Stimulated activated CD4-positive, alpha-beta T cell treated with anti-CD3 and anti-CD28 coated beads, TNF-alpha, amount 100 ng/mL, for 24 hours (primary cell): Measurements from ENCODE around the gene ABCA3.
"Not testable (repeated sequence)": the region's sequence is repeated elsewhere in the genome, so short reads cannot be mapped to it uniquely, and the experiment has no call there.

Experiments used
- DNase-seq, 3 experiments: peaks; one replicate each; pipeline ENCODE4 v3.0.0-alpha.2; 2020; ENCODE audit warnings: low read depth in 3 of 3

Gene ABCA3

DNA sequence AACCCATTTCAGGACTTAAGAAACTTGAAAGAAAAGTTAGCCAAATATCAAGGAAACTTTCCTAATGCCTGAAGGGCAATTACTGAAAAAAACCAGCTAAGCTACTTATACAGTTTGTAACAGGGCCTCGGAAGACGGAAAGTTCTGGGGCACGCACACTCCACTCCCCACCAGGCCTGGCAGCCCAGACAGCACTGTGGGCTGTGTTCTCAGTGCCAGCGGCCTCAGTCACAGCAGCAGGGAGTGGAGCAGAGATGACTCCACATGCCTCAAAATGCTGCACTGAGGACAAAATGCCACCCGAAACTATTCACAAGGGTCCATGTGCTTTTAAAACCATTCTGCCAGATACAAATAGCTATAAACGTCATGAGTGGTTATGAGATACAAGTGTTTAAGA is 82.8 kb downstream of the ABCA3 start:
- no peak for DNase-seq

DNA sequence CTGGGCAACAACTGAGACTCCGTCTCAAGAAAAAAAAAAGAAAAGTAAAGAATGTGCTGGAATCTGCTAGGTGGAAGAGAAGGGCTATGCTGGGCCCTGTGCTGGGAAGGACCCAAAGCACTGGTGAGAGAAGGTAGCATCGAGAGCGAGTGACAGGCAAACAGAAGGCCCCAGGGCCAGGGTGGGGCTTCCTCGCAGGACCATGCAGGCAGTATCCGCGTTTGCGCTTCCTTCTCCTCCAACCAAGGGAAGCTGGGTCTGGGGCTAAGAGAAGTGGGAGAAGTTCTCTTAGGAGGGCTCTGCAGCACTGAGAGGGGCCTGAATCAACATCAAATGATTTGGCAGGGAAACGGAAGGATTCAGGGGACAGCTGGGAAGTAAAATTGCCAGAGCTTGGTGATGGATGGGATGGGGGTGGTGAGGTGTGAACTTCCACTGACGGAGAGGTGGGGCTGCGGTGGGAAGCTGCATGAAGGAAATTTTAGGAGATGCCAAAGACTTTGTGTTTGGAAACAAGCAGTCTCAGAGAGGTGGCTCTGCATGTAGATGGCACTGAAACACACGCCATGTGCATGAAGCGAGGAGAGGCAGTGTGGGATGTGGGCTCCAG is 83.9 kb downstream of the ABCA3 start:
- DNase-seq, result no peak

DNA sequence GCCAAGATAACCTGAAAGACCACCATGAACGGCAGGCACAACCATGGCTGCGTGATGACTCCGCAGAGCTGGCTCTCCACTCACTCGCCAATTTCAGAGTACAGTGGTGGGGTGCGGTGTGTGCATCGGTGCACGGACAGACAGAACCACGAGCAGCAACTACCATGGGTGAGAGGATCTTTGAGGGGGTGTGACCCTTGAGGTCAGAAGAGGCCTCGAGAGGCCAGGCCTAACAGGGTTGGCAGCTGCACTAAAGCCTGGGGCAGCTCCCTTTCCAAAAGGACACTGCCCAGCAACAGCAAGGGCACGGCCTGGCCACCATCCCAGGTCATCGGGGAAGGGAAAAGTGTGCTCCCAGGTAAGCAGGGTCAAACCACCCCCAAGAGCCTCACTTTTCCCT is 87.2 kb downstream of the ABCA3 start:
- no peak for DNase-seq

DNA sequence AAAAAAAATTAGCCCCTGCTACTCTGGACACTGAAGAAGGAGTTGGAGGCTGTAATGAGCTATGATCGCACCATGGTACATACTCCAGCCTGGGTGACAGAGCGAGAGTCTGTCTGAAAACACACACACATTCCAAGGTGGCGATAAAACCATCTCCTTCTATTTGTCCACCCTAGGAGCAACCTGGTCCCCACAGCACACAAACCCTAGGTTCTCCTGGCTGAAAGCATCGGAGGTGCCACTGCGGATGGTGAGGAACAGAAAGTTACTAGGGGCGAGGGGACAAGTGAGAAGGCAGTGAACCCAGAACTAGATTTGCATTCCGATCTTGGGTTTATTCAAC is 87.8 kb downstream of the ABCA3 start:
- DNase-seq, result no peak

DNA sequence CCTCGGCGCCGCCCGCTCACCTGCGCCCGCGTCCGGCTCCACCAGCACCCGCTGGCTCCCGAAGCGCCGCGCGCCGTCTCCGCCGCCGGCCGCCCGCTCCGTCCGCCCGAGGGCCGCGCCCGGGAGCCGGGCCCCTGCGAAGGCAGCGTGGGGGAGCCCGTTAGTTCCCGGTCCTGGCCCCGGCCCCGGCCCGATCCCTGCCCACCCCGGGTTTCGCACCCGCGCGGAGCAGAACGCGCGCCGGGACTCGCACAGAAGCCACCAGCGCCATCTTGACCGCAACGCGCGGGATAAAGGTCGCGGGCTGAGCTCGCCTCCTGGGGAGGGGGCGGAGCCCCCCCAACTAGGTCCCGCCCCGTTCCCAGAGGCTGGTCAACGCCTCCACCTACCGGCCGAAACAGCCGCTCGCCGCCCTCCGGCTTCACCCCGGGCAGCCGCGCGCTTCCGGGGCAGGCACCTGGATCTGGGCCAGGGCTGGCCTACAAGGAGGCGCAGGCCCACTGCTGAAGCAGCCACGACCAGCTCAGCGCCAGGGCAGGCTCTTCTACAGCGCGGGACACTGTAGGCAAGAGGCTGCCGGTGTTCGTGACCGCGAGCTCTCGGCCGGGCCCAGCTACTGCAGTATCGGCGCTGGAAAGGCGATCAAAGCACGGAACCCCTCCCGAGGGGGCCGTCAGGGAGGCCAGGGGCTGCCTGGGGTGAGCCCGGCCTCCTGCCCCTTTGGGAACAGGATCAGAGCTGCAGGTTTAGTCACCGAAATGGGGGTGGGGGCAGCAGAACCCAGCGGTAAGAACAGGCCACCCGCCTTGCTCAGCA is 89.0 kb downstream of the ABCA3 start, which contains the start of gene ECI1:
TSS of gene ECI1 (minus strand) at position 292 of the 816 bp plus-strand sequence. CDS start at position 271, 21 bp downstream.
- DNase-seq, result peak; percentile 58 to 88 (median 64)

DNA sequence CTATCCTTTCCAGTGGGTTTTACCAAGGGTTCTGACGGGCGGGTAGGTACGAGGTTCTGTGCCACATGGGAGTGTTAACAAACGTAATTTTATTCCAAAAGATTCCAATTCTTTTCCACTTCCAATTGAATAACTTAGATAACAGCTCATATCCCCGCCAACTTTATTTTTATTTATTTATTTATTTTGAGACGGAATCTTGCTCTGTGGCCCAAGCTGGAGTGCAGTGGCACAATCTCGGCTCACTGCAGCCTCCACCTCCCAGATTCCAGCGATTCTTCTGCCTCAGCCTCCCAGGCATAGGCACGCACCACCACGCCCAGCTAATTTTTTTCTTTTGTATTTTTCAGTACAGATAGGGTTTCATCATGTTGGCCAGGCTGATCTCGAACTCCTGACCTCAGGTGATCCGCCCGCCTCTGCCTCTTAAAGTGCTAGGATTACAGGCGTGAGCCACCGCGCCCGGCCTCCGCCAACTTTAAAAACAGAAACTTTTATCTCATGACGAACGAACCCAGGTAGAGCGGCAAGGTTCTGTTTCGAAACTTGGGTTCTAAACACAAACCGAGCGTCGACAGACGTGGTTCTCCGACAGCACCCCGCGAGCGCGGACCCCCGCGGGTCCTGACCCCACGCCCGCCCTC is 89.8 kb downstream of the ABCA3 start:
- peak; percentile 24 to 46 (median 26) for DNase-seq

DNA sequence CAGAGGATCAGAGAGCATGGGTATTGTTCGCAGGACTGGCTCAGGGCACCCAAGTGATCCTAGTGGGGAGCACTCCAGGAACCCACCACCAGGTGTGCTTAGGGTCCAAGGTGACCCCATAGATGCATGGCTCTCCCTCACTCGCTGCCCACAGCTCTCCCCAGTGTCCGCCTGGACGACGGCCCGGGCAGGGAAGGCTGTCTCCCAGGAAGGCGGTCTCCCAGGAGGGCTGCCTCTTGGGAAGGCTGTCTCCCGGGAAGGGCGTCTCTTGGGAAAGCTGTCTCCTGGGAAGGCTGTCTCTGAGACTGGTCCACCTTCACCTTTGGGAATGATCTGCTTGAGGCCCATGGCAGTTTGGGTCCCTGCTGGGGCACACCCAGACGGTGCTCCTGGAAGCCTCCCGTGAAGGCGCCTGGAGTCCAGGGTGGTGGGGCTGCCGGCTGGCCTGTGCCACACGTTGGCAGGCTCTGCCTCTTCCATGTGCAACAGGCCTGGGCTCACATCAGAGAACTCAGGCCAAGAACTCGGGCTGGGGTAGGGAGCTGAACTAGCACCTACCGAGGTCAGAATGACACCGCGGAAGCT is 94.1 kb downstream of the ABCA3 start:
- DNase-seq, result no peak

DNA sequence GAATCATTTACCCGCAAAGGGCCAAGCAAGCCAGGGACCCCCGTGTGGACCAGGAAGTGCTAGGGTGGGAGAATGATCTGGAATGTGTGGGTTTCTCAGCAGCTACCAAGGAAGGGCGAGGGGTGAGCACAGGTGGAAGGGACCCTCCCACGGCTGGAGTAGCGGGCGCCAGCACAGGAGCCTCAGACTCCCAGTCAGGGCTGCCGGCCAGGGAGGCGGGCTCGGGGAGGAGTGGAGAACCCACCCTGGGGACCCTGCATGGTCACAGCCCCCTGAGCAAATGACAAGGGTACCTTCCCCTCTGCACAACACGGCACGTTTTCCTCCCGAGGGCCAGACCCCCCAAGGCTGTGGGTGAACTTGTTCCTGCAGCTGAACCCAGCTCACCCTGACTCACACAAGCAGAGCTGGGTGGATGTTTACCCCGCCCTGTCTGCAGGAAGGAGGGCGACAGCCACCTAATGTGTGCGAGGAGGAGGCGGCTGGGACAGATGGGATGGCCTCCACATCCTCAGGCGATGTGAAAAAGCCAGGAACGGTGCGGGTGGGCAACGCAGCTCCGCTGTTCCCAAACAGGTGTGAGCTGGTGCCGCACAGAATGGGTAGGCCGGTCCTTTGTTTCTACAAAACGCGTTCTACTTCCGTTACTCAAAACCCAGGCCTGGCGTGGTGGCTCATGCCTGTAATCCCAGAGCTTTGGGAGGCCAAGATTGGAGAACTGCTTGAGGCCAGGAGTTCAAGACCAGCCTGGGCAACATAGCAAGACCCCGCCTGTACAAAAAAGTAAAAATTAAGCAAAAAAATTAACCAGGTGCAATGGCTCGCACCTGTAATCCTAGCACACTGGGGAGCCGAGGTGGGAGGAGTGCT is 95.4 kb downstream of the ABCA3 start:
- DNase-seq, result no peak

DNA sequence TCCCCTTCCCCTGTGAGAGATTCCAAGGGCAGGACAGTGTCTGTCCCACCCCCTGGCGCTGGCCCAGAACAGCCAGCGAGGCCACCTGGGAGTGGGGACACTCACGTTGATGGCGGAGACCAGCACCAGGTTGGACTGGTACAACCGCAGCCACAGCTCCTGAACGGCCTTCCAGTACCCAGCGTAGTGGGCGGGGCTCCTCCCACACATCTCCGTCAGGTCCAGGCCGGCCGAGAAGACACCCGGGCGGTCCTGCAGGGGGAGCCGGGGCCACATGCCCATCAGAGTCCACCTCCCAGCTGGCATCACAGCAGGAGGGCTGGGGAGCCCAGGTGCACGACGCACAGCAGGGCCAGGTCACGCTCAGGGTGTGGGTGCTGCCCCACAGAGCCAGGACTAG is 96.2 kb downstream of the ABCA3 start:
- no peak for DNase-seq

DNA sequence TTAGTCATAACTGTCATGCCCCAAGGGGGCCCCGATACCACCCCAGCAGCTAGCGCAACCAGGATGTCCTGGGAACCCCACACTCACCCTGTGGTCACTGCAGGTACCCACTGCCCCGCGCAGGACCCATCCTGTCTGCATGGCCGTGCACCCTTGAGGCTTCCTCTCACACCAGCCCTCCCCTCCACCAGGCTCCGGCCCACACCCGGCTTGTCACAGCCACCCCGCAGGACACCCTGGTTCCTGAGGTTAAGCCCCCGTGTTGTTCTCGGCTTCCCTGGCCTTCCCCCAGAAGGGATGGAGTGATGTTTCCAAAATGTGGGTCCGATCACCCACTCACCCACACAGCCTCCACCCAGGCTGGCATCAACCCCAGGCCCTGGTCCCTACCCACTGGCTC is 96.7 kb downstream of the ABCA3 start:
- DNase-seq, result no peak

DNA sequence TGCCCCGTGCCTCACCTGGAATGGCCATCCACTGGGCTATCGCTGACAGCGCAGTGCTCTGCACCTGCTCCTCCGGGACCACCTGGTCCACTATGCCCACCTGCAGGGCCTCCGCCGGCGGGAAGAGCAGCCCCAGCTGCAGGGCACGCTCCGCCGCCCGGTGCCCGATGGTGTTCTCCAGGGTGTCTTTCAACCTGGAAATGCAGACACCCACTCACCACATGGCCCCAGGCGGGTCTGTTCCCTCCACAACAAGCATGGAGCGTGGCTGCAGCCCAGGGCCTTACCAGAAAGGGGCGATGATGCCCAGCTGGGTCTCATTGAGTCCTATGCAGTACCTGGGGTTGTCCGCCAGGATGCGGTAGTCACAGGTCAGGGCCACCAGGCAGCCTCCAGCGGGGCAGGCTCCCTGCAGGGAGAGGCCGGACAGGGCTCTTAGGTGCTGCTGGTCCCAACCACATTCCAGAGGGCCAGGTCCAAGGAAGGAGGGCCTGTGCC is 97.4 kb downstream of the ABCA3 start:
- DNase-seq, result no peak

DNA sequence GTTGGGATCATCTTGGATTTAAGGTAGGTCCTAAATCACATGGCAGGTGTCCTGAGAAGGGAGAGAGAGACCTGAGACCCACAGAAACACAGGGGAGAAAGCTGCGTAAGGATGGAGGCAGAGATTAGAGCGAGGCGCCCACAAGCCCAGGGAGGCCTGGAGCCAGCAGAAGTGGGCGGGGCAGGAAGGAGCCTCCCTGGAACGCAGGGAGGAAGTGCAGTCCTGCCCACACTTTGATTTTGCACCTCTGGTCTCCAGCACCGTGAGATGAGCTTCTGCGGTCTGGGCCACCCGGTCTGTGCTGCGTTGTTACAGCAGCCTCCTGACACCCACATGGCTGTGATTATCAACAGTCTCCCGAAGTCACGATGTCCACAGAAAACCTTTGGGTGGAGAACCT is 97.9 kb downstream of the ABCA3 start:
- DNase-seq, result no peak

DNA sequence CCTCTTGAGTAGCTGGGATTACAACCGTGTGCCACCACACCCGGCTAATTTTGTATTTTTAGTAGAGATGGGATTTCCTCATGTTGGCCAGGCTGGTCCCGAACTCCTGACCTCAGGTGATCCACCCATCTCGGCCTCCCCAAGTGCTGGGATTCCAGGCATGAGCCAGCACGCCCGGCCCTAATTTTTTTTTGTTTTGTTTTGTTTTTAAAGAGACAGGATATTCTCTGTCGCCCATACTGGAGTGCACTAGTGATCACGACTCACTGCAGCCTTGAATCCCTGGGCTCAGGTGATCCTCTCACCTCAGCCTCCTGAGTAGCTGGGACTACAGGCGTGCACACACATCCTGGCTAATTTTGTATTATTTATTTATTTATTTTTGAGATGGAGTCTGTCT is 100.2 kb downstream of the ABCA3 start:
- not testable (repeated sequence) for DNase-seq

DNA sequence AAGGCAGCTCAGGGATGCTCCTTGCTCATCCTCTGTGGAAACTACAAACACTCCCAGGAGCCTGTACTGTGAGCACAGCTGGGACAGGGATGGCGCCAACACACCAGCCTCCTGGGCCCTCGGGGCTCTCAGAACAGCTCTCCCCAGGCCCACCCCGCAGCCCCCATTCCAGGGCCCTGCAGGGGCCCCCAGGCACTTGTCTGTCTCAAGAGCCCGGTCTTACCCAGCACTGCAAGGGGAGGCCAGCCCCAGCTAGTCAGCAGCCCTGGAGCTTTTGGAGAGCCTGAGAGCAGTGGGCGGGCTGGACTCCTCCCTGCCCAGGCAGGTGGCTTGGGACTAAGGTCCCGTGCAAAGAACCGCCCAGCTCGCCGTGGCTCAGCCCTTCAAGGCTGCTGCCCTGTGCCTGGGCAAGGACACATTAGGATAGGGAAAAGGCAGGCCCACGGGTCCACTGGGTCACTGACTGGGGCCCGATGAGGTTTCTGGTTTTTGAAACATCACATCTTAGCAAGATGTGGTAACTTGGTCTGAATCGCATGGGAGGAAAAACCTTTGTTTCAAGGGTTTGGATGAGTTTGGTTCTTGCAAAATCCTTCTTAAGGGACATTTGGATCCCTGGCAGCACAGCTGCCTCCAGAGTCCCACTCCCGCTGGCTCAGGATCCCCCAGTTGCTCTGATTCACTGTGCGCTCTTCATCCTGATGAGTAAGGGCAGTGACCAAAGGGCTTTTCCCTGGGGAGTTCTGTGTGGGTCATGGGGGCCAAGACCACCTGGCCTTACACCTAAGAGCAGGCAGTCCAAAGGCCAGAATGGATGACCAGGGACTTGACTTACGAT is 101.5 kb downstream of the ABCA3 start:
- DNase-seq, result no peak

DNA sequence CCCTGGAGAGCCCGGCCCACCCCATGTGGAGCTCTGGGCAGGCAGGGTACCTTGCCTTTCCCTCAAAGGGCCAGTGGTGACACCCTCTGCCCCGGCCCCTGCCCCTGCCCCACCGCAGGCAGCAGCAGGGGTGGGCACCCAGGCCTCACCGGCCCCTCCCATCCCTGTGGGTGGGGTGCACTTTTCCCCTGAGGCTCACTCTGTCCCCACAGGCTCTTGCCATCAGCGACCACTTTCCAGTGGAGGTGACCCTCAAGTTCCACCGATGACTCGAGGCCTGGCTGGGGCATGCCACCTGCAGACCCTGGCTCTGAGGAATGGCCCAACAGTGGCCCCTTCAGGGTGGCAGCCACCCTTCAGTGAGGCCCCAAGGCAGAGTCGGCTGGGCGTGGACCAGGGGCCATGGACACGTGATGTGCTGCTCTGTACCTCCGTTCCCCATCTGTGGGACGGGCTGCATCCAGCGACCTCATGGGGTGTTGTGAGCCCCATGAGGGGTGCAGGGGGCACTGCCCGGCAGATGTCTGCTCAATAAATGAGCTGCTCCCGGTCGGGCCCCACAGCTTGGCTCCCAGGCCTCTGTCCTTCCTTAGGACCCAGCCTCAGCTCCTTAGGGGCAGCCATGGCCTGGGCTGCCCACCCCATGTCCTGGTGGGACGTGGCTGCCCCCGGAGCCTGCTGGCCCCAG is 102.2 kb downstream of the ABCA3 start:
- DNase-seq, result no peak

DNA sequence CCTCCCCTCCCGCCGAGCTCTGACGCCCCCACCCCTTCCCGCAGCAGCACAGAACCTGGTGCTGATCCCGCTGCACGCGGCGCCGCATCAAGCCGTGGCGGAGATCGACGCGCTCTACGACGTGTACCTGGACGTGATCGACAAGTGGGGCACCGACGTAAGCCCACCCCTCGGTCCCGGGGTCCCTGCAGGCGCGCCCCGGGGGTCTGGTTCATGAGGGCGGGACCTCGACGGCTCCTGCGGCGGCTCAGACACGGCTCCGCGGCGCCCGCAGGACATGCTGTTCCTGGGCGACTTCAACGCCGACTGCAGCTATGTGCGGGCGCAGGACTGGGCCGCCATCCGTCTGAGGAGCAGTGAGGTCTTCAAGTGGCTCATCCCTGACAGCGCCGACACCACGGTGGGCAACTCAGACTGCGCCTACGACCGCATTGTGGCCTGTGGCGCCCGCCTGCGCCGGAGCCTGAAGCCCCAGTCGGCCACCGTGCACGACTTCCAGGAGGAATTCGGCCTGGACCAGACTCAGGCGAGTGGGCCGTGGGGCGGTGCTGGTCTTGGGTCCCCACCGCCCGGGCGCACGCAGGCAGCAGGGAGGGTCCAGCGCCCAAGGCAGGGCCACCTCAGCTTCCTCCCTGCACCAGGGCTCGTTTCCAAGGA is 102.9 kb downstream of the ABCA3 start:
- no peak for DNase-seq

DNA sequence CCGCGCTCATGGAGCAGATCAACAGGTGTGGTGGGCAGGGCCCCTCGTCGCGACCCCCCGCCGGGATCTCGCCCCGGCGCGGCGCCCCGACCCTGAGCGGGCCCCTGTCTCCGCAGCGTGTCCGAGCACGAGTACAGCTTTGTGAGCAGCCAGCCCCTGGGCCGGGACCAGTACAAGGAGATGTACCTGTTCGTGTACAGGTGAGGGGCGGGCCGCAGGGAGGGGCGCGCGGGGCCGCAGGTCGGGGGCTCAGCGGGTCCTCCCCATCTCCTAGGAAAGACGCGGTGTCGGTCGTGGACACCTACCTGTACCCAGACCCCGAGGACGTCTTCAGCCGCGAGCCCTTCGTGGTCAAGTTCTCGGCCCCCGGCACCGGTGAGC is 103.4 kb downstream of the ABCA3 start:
- DNase-seq, result no peak

DNA sequence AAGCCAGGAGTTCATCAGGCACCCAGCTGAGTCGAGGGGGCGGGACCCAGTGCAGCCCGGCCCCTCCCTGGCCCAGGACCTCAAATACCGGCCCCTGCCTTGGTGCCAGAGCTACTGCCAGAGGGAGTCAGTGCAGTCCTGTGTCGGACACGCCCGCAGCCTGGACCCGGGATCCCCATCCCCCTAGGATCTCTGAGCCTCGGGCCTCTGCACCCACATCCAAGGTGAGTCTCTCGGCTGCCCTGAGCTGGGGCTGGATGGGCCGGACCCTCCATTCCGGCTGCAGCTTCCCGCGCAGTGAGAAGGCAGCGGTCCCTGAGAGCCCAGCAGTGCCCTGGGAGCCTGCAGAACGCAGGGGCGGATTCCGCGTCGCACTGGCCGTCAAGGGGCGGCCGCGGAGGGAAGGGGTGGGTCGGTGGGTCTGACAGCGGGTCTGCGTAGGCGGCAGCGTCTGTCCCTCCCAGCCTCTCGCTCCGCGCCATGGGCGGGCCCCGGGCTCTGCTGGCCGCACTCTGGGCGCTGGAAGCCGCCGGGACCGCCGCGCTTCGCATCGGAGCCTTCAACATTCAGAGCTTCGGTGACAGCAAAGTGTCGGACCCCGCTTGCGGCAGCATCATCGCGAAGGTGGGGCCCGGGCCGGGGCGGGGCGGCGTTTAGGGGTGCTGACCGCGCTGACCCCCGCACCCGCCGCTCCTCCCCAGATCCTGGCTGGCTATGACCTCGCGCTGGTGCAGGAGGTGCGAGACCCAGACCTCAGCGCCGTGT is 104.0 kb downstream of the ABCA3 start, which contains the start of gene DNASE1L2:
TSS of gene DNASE1L2 (plus strand) at position 108 of the 765 bp plus-strand sequence. CDS start at position 481, 373 bp downstream.
- no peak for DNase-seq
